Measurements from ENCODE around the gene ZIM2. TPM values are rescaled to one million over a fixed set of nuclear protein-coding genes. Genes with fewer than 3 reads are reported as not detected.
"Not testable (repeated sequence)": the region's sequence is repeated elsewhere in the genome, so short reads cannot be mapped to it uniquely, and the experiment has no call there.

The ZIM2 gene
- total RNA-seq, result 1.7 TPM

DNA sequence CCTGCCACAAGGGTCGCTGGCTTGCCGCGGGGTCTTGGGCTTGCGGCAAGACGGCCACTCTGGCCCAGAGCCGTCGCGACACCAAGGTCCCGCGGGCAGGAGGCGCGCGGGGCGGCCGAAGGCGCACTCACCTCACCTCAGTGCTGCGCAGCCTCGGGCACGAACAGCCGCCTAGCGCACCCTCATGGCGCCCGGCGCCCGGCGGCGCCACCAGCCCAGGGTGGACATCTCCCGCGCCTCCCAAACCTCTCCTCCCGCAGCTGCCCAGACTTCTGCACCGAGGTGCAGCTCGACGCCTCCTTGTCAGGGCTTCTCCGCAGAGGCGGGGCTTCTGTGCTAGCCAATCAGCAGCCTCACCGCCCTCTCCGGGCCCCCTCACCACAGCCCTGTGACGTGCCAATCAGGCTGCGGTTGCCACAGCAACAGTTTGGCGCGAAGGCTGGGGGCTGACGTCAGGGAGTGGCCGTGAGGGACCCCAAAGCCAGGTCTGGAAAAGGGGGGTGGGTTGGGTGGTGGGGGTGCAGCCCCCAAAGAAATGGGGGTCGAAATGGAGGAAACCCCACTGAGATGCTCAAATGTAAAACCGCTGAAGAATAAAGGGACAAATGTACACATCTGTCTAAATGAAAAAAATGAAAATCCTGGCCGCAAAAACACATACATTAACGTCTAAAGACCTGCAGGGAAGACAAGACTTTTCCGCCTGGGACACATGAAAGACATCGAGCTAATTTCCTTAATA lies at the start of gene ZIM2, which contains the start of gene PEG3:
Gene ZIM2, minus strand, starts transcription at position 276 of the 742 bp plus-strand sequence. CDS start 16,449 bp downstream, outside the sequence.
Gene PEG3, minus strand, starts transcription at position 276 of the 742 bp plus-strand sequence. CDS start 16,071 bp downstream, outside the sequence.
- peak; percentile 77 for DNase-seq

DNA sequence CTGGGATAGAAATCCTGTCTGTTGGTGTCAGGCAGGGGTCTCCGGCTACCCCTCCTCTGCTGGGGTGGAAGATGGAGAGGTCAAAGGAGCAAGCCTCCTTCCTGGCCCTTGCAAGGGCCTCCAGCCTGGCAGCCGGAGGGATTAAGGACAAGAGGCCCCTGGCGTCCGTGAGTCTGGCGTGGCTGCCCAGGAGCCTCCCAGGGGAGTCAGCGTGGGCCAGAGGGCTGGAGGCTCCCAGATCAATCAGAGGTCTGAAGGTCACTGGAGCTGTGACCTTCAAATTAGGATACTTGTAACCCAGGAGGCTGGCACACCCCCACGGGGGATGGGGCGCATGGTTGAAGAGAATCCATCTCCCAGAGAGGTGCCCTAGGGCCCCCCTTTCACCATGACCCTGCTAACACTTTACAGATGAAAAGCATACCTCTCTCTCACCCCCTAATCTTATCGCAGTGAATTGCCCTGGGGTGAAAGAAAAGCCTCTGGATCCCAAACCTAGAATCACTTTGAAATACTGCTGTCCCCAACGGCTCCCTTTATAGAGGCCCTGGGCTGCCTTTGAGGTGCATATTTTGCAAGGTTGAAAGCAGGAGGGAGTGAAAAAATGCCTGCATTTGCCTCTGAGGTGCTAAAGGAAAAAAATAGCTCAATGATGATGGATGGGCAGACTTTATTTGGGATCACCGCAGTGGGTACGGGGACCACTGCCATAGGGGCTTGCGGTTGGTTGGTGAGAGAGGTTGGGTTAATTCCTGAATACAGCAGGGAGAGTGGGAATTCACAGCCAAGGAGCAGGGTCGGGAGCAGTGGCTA lies 44.9 kb upstream of the ZIM2 start:
- DNase-seq, result no peak

DNA sequence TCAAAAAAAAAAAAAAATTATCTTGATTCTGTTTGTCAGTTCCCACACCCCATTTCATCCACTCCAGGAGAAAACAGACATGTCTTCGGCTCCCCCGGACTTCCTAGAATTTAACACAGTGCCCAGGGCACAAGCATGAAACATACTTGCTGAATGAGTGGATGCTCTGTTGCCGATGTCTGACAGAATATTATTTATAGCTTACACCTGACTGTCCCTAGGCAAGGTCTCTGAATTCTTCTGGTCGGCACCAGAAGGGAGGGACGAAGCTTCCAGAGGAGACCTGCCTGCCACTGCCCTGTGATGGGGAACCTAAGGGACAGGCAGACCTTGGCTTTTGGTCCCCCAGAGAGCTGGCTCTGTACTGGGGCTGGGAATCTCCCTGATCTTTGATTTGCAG lies 43.9 kb upstream of the ZIM2 start:
- DNase-seq, result no peak

DNA sequence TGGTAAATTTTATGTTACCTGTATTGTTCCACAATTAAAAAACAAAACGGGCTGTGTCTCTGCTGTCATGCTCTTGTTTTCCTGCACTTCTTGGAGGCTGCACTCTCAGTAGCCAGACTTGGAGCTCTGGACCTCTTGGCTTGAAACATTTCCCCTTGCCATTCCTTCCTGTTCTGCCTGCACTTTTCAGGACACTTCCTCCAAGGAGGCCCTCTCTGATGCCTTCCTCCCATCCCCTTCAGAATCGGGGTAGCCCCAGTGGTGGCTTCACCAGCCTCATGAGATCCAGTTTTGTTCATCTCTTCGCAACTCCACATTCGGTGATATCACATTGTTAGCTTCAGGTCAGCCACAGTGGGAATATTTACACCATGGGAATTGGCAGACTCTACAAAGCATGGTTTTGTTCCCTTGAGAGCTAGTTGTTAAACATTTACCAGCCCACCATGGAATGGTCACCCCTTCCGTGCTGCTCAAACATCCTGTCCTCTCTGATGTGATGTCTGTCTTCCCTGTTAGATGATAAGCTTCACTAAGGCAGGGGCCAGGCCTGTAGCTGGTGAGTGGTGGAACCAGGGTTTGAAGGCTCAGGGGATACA lies 40.2 kb upstream of the ZIM2 start:
- no peak for DNase-seq

DNA sequence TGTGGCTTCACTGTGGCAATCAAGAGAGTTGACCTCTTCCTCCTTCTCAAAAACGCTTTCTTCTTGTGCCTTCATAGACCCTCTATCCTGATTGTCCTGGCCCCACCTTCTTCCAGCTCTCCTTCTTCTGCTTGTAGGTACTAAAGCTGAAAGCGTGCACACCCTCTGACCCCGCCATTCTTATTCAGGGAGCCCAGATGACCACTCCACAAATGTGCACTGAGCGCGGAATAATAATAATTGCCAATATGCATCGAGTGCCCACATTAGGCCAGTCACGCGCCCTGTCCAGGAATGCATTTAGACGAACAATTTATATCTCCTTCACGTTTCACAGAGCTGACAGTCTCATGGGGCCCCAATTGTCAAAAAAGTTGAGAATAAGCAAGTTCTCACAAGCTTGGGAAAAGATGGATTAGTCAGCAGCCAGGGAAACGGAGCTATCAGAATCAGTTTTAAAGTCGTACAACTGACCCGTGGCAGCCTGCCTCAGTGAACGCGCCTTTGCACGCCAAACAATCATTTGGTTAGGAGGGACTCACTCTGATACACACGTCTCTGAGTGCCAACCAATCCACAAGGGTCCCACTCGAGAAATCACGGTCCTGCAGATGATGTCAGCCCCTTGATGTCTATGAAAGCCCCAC lies 36.7 kb upstream of the ZIM2 start:
- DNase-seq, result no peak

DNA sequence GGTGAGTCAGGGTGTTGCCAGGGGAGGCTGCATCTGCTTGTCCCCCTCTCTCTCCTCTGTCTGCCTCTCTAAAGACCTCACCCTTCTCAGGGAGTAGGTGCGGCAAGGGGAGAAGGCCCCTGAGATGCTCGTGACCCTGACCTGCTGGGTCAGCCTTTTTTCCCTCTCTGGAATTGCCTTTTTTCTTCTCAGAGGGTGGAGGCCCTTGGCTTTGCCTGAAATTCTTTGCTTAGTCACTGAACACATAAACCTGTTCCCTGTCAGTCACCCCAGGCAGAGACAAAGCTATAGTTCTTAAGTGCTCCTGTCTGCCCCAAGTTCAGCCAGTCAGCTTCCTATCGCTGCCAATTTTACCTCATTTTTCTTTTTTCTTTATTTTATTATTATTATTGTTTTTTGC lies 35.2 kb upstream of the ZIM2 start:
- no peak for DNase-seq

DNA sequence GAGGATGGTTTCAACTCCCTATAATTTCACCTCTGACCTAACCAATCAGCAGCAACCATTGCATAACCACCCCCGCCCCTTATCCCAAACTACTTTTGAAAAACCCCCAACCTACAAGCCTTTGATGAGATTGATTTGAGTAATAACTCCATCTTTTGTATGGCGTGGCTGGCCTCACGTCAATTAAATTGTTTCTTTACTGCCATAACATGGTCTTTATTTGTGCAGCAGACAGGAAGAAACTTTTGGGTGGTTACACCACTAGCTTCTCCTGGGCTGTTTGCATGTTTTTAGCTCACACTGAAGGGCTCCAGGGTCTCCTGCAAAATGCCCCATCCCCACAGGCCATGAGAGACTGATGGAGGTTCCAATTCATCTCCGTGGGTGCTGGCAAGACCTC lies 34.0 kb upstream of the ZIM2 start:
- no peak for DNase-seq

DNA sequence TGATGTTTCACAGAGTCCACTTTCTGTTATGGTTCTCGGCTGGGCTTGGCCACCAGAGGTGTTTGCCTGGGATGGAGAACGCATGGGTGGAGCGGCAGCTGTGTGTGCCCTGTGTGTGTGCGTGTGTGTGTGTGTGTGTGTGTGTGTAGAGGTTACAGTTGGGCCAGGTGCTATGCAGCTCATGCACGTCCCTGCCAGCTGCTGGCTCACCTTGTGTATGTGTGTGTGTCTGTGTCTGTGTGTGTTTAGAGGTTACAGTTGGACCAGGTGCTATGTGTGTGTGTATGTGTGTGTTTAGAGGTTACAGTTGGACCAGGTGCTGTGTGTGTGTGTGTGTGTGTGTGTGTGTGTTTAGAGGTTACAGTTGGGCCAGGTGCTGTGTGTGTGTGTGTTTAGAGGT lies 33.0 kb upstream of the ZIM2 start:
- DNase-seq, result no peak

DNA sequence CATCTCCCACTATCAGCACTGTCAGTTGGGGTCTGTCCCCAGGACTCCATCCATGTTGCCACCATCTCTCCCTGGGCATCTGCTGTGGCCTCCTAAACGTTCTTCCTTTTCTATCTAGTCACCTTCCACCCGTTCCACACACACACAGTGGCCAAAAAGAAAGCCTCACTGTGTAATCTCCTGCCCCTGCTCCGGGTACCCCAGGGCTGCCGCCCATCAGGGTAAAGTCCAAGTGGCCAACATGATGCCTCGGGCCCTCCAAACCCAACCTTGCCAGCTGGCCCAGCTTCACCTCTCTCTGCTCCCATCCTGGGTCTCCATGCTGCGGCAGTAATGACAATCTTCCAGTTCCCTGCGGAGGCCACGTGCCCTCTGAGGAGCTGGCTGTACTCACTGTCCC lies 29.4 kb upstream of the ZIM2 start:
- DNase-seq, result no peak

DNA sequence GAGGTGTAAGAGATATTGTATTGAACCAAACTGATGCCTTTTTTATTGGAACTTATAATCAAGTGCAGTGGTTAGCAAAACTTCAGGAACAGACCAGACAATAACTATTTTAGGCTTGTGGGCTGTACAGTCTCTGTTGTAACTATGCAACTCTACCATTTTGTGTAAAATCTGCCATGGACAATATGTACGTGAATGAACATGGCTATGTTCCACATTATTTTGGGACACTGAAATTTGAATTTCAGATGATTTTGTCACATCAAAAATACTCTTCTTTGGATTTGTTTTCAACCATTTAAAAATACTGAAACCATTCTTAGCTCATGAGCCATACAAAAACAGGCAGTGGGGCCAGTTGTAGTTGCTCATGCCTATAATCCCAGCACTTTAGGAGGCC lies 27.9 kb upstream of the ZIM2 start:
- DNase-seq, result no peak

DNA sequence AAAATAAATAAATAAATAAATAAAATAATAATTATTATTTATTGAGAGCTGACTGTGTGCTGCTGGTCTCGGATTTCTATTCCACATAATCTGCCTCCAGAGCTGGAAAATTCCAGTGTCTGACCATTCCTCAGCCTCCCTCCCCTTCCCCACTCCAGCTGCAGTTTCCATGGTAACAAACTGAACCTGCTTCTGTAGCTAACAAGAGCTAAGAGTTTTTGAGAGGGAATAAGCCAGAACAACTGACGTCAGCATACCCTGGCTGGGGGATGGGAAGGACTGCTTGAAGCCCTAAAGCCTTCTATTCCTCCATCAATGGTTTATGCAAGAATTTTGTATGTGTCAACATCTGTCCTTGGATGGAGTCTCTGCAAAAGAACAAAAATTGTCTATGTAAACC lies 26.0 kb upstream of the ZIM2 start:
- DNase-seq, result peak; percentile 25

DNA sequence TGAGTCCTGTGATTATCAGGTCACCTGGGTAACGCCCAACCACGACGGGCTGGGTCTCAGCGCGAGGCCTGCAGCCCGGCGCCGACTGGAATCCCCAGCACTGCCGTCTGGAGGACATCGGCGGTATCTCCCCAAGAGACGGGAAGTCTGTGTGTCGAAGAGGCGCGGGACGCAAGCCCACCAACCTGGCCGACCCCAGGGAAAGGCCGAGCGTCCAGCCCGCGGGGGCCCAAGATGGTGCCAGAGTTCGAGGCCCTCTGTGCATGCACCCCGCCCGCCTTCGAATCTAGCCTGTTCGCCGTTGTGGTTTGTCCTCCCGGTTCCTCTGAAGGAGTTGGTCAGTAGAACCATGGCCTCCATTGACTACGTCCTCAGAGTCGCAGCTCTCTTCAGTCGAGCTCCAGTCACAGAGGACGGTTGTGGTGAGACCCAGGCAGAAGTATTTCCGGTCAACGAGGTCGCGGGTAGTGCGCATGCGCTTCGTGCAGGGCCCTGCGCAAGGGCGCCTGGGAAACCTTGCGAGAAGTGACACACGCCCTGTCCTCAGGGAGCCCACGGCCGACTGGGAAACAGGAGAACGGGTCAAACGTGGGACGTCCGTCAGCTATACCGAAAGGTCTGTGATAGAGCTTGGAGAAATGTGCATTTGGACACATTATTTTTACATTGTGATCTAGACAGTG lies 24.1 kb upstream of the ZIM2 start:
- no peak for DNase-seq

DNA sequence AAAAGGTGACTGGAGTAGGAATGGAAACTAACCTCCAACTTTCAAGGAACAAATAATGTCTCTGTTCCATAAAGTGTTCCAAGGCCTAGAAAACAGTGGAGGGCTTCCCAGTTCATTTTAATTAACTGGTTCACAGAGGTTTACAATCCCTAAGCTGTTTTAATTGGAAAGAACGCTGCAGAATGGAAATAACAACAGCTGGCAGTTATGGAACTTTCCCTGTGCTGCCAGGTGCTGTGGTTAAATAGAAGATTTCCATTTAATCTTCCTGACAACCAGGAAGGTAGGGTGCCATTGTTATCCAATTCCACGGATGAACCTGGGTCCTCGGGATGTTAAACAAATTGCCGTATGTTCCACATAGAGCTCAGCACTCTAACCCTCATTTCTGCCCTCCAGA lies 22.2 kb upstream of the ZIM2 start:
- DNase-seq, result no peak

DNA sequence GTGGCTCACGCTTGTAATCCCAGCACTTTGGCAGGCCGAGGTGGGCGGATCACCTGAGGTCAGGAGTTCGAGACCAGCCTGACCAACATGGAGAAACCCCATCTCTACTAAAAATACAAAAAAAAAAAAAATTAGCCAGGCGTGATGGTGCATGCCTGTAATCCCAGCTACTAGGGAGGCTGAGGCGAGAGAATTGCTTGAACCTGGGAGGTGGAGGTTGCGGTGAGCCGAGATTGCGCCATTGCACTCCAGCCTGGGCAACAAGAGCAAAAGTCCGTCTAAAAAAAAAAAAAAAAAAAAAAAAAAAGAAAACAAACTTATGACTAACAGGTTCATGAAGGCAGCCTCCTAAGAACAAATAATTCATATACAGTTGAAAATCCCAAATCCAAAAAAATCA lies 19.9 kb upstream of the ZIM2 start:
- not testable (repeated sequence) for DNase-seq

DNA sequence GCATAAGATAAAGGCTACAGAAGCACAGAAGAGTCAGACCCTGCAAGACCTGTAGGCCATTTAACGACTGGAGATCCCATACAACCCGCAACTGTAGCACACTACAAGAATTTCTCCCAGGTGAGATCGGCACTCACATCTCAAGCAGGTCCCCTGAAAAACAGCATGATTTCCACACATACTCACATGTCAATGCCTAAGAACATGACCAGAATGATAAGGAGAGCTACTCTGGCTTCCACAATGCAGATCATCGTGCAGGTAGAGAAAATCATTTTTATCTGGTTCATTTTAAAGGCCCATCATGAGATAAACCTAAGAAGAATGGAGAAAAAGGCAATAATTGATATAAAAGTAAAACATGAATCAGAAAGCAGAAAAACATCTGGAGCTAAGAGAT lies 17.5 kb upstream of the ZIM2 start:
- no peak for DNase-seq

DNA sequence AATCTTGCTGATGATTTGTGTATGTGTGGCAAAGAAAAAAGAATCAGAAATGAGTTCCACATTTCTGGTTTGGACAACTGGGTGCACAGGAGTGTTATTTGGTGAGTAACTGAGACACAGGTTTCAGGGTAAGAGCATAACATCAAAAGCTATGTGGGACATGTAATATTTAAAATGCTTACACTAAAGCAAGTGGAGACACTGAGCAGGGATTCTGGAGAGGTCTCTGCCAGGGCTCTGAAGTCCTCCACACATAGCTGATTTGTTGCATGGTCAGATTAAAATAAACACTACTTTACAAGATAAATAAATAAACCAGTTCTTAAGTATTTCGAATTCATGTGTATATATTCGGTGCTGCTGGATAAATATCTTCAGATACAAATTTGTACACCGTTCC lies 16.3 kb upstream of the ZIM2 start:
- DNase-seq, result no peak

DNA sequence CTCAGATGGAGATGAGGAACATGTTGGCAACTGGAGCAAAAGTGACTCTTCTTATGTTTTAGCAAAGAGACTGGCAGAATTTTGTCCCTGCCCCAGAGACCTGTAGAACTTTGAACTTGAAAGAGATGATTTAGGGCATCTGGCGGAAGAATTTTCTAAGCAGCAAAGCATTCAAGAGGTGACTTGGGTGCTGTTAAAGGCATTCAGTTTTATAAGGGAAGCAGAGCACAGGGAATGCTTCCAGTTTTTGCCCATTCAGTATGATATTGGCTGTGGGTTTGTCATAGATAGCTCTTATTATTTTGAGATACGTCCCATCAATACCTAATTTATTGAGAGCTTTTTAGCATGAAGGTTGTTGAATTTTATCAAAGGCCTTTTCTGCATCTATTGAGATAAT lies 11.8 kb upstream of the ZIM2 start:
- not testable (repeated sequence) for DNase-seq

DNA sequence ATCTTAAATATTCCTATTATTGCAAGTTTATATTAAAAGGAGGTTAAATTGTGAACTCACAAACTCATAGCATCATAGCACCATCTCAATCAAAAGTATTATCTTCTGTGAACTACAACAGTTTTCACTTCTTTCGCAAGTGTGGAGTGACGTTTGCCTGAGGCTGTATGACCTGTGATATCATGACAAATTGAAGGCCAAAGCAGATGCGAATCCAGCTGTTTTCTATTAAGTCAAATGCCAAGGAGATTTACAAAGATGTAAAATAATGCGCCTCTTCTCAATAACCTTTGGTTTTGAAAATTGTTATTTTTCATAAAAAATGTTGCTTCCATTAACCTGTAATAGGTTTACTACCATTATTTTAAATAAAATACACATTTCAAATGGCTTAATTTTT lies 7.6 kb upstream of the ZIM2 start:
- DNase-seq, result no peak

DNA sequence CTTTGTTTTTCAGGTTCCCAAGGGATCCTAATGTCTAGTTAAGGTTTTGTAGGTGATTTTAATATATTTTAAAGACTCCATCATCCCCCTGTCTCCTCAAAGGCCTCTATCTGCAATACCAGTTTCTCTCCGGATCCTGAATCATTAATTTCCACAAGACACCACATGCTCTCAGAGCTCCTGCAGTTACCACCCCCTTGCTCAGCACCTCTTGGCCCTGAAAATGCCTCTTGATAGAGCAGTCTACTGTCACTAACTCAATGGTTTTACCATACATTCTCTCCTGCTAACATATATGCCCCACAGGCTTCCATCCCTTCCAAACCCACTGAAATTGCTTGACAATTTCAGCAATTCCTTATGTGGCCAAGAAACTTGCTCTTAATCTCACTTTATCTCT lies 1.9 kb upstream of the ZIM2 start:
- DNase-seq, result no peak

DNA sequence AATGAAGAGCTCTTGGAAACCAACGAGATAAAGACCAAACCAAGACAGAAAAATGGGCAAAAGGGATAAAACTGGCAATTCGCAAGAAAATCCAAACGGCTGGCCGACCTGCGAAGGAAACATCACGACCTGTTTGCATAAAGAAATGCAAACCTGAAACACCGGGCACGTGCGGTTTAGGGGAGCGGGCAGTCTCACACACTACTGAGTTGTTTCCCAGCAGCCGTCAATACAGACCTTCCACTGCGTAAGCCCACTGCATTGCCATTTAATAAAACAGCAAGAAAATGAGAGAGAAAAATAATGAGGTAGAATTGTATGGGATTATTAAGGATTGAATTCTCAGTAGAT lies 642 bp upstream of the ZIM2 start:
- no peak for DNase-seq

DNA sequence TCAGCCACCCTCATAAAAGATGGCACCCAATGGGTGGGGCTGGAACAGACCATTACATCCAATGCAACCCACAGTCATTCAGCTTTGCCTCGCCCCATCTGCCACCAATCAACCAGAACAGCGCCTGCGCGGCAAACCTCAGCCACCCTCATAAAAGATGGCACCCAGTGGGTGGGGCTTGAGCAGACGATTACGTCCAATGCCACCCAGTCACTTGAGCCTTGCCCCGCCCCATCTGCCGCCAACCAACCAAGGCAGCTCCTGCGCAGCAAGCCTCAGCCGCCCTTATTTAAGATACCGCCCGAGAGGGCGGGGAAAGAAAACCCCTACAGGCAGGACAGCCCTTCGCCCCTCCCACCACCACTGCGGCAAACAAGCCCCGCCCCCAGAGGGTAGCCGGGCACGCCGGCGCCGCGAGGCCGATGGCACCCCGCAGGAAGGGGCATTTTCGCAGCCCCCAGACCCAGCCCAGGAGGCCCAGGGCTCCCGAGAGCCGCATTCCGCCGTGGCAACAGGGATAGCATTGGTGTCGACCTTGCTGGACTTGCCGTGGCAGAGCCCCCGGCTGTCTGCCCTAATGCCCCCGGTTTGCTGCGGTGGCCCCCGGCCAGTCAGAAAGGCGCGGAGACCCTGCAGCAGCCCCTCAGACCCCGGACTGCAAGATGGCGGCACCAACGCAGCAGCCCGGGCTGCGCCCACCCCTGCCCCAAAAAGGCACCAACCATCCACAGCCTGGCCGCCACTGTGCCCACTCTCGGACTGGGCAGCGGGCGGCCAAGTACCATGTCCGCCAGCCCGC lies 675 bp downstream of the ZIM2 start:
- DNase-seq, result peak; percentile 99
